Lower lobe of right lung (tissue), 2 donors: Measurements from ENCODE around the gene MNAT1. TPM values are rescaled to one million over a fixed set of nuclear protein-coding genes. Genes with fewer than 3 reads are reported as not detected.

Source experiments
- ATAC-seq, 2 donors: fragments of 200-7000 bp; cut with Tn5 transposase; one replicate each; pipeline ENCODE4 v1.9.1; 2020 to 2022; ENCODE audit warnings: mild to moderate bottlenecking in 2 of 2, moderate library complexity in 2 of 2
- DNase-seq: peaks from one replicate; pipeline ENCODE4 v3.0.0-alpha.2; 2020
- H3K27ac ChIP-seq: fragments of 200-600 bp; one replicate; pipeline ENCODE4 v1.8.0; 2022
- H3K27me3 ChIP-seq: fragments of 200-600 bp; one replicate; pipeline ENCODE4 v1.8.0; 2022; ENCODE audit warnings: low read depth
- H3K36me3 ChIP-seq: fragments of 200-600 bp; one replicate; pipeline ENCODE4 v1.8.0; 2022; ENCODE audit warnings: mild to moderate bottlenecking
- H3K4me1 ChIP-seq: fragments of 200-600 bp; one replicate; pipeline ENCODE4 v1.8.0; 2022
- H3K4me3 ChIP-seq: fragments of 200-600 bp; one replicate; pipeline ENCODE4 v1.8.0; 2022; ENCODE audit warnings: mild to moderate bottlenecking
- H3K9me3 ChIP-seq: fragments of 200-600 bp; one replicate; pipeline ENCODE4 v1.8.0; 2022
- intact Hi-C: fragments of 100-400 bp; cut with DNase I; formaldehyde crosslinking; loops from one replicate; pipeline ENCODE4 v1.11.0; 2022
- total RNA-seq: library from RNA; stranded (reverse); fragmentation: NEBNext Ultra II Directional; extraction: Animal tissue kit (Norgen Biotek cat#: 25700); gene quantifications from one replicate; pipeline ENCODE4 v1.2.1, GENCODE V29; 2021
- TF ChIP-seq, protein P1 (sequence below): fragments of 200-600 bp; IDR thresholded peaks from one replicate; pipeline ENCODE4 v1.8.0; 2022; ENCODE audit warnings: antibody characterized with exemption, mild to moderate bottlenecking
- donor health status: DM: no; HTN: yes; CAD: no; lungs with severe emphysema.

Gene MNAT1
- total RNA-seq, 1 donor from 2014 or later: 21.5 TPM

DNA sequence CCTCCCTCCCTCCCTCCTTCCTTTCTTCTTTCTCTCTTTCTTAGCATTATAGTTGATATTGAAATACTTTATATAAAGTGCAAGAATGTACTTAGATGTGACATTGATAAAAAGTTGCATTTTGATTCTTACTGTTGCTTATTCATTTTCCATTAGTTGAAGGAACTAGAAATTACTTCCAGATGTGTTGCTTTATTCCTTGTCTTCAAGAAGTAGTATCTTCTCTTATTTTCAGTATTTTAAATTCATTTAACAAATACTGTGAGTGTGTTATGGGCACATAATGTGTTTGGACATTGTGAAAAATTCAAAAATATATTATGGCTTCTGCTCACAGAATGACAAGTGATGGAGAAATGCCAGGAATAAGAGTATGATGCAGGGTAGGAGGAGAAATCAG, 200.8 kb downstream of the MNAT1 start:
- Histone ChIP-seq H3K36me3 (no peaks in the 10 kb centered on the region), H3K9me3 (no peaks in the 10 kb centered on the region), H3K27ac (no peak overlapping the region), H3K4me1 (no peaks in the 10 kb centered on the region), H3K27me3 (no peaks in the 10 kb centered on the region), H3K4me3 (no peak overlapping the region)
- intact Hi-C loops: no loop called here
- ATAC-seq (no peak), DNase-seq (no peak)
- TF ChIP-seq, protein P1, sequence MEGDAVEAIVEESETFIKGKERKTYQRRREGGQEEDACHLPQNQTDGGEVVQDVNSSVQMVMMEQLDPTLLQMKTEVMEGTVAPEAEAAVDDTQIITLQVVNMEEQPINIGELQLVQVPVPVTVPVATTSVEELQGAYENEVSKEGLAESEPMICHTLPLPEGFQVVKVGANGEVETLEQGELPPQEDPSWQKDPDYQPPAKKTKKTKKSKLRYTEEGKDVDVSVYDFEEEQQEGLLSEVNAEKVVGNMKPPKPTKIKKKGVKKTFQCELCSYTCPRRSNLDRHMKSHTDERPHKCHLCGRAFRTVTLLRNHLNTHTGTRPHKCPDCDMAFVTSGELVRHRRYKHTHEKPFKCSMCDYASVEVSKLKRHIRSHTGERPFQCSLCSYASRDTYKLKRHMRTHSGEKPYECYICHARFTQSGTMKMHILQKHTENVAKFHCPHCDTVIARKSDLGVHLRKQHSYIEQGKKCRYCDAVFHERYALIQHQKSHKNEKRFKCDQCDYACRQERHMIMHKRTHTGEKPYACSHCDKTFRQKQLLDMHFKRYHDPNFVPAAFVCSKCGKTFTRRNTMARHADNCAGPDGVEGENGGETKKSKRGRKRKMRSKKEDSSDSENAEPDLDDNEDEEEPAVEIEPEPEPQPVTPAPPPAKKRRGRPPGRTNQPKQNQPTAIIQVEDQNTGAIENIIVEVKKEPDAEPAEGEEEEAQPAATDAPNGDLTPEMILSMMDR: no peak

DNA sequence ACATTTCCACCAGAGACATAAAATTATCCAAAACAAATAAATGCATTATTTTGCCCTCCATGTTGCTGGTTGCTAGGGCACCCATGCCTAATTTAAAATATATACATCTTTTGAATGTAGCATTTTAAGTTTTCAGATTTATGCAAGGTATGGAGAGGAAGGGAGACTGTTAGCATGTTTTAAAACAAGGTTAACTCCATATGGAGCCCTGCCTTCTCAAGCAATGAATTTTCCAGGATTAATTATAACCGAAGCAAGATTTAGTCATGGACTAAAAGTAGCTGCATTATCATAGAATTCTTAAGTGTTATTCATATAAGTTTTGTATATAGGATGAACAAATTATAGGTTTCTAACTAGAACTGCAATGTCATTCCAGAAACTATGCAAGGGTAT, 209.1 kb downstream of the MNAT1 start:
- TF ChIP-seq, protein P1: no peak
- Histone ChIP-seq H3K9me3 (no peaks in the 10 kb centered on the region), H3K36me3 (no peaks in the 10 kb centered on the region), H3K4me1 (no peaks in the 10 kb centered on the region), H3K27me3 (no peaks in the 10 kb centered on the region), H3K4me3 (no peak overlapping the region), H3K27ac (no peak overlapping the region)
- ATAC-seq (no peak), DNase-seq (no peak)
- intact Hi-C loops: no loop called here

DNA sequence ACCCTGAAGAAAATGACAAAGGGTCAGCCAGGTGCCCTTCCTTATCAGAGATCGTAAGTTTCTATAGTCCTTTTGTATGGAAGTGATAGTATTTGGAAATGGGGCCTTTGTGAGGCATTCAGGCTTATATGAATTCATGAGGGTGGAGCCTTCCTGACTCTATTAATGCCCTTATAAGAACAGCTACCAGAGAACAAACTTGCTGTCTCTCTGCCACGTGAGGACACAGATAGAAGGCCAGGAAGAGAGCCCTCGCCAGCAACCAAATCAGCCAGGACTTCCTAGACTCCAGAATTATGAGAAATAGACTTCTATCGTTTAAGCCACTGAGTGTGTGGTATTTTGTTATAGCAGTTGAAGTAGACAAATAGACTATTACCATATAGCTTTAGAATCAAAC, 209.6 kb downstream of the MNAT1 start:
- intact Hi-C loops: no loop called here
- no peak for DNase-seq
- TF ChIP-seq, protein P1: no peak
- Histone ChIP-seq H3K27me3 (no peaks in the 10 kb centered on the region), H3K27ac (no peak overlapping the region), H3K36me3 (no peaks in the 10 kb centered on the region), H3K9me3 (no peaks in the 10 kb centered on the region), H3K4me1 (no peaks in the 10 kb centered on the region), H3K4me3 (no peak overlapping the region)
- ATAC-seq: no peak

DNA sequence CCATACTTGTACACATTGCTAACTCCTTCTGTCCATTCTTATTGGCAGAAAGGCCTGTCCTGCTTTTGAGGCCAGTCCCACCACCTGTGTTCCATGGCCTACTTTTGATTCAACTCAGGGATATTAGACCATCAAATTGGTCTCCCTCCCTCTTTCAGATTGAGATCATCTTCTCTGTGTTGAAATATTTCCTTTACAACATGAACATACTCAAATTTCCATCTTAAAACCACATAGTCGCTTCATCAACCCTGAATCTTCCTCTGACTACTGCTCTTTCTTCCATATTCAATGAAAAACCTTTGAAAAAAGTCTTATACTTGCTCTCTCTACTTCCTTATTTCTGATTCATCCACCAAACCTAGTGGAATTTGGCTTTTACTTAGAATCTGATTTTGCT, 211.4 kb downstream of the MNAT1 start:
- Histone ChIP-seq H3K27me3 (no peaks in the 10 kb centered on the region), H3K9me3 (no peaks in the 10 kb centered on the region), H3K4me3 (no peak overlapping the region), H3K36me3 (no peaks in the 10 kb centered on the region), H3K27ac (no peak overlapping the region), H3K4me1 (no peaks in the 10 kb centered on the region)
- ATAC-seq: no peak
- DNase-seq: no peak
- TF ChIP-seq, protein P1: no peak
- intact Hi-C loops: no loop called here

DNA sequence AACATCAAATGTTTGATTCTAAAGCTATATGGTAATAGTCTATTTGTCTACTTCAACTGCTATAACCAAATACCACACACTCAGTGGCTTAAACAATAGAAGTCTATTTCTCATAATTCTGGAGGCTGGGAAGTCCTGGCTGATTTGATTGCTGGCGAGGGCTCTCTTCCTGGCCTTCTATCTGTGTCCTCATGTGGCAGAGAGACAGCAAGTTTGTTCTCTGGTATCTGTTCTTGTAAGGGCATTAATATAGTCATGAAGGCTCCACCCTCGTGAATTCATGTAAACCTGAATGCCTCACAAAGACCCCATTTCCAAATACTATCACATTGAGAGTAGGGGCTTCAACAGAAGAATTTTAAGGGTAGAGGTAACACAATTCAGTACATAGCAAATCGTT, 212.2 kb downstream of the MNAT1 start:
- H3K27me3 ChIP-seq: no peaks in the 10 kb centered on the region
- no peaks in the 10 kb centered on the region for H3K4me1 ChIP-seq
- ATAC-seq (no peak), DNase-seq (no peak)
- intact Hi-C loops: no loop called here
- no peak overlapping the region for H3K27ac ChIP-seq
- no peaks in the 10 kb centered on the region for H3K36me3 ChIP-seq
- TF ChIP-seq, protein P1: no peak
- no peaks in the 10 kb centered on the region for H3K9me3 ChIP-seq
- no peak overlapping the region for H3K4me3 ChIP-seq

DNA sequence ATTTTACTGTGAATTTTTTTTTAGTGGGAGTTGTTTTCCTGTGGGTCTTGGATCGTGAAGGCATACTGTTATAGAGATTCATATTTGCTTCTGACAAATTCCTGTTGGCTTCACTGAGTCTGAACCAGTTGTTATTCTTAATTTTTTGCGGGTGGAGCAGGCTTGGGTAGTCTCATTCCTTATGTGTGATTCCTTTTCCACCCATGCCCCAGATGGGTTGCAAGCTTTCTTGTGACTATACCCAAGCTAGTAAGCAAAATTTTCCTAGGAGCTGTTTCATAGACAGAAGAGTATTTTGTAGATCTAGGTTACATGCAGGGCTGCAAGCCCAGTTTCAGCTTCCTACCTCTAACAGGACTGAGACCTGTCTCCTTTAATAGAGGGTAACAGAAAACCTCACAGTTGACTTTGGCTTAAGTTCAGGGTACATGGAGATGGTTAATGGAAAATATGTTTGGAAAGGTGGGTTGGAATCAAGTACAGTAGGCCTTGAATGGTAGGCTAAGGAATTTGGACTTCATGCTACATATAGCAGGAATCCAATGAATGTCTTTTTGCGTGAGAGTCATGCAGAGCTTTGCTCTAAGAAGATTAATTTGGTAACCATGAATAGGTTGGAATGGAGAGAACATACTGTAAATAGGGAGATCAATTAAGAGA, 217.3 kb downstream of the MNAT1 start:
- Histone ChIP-seq H3K9me3 (peaks cover 24% of the 10 kb centered on the region), H3K27ac (no peak overlapping the region), H3K4me3 (no peak overlapping the region), H3K27me3 (no peaks in the 10 kb centered on the region), H3K4me1 (no peaks in the 10 kb centered on the region), H3K36me3 (no peaks in the 10 kb centered on the region)
- ATAC-seq (no peak), DNase-seq (no peak)
- TF ChIP-seq, protein P1: no peak
- intact Hi-C loops: no loop called here
